ENCODE measurements around the gene CLMN. TPM values are rescaled to one million over a fixed set of nuclear protein-coding genes. Genes with fewer than 3 reads are reported as not detected.

Gene CLMN
- total and polyA plus RNA-seq, 10 of the 15 experiments (the other 5 are each of a cell fraction or from before 2014, with no cell fraction given), result 7.8 to 49.3 (median 18.5) TPM

- RAD21 ChIA-PET (ENCODE audit: unreplicated experiment), result interaction anchor here (1.2 to 1.4 kb wide), 2 partner anchors 29 to 55 kb away, joined by 3 to 6 read pairs; no protein-coding TSS in a partner anchor
- SMC1A ChIA-PET (ENCODE audit: uncharacterized antibody, unreplicated experiment), result interaction anchor here (0.6 to 1.0 kb wide), 5 partner anchors 51 to 226 kb away, joined by 3 to 4 read pairs (median 3); no protein-coding TSS in a partner anchor
- H3K27me3 ChIP-seq (replicated peaks in 1 of 2; ENCODE audit: control insufficient read depth in 2 of 2, insufficient read depth in 2 of 2, low read length in 1 of 2), result no peaks in the 10 kb centered on the region
- no peaks in the 10 kb centered on the region for H3K36me3 ChIP-seq (ENCODE audit: control insufficient read depth in 2 of 2, insufficient read depth in 2 of 2, low read length in 1 of 2)
- no peak overlapping the region for H3K4me3 ChIP-seq
- in situ Hi-C loops (cut with MboI), result no loop called here
- peaks cover 7% of the 10 kb centered on the region for H3K4me1 ChIP-seq (ENCODE audit: control insufficient read depth, insufficient read depth, low read length)
- ATAC-seq (no peak), FAIRE-seq (no peak), DNase-seq (ENCODE audit: low read depth, low spot score) (no peak)
- H3K79me2 ChIP-seq (ENCODE audit: control insufficient read depth, insufficient read depth, low read length), result no peaks in the 10 kb centered on the region; the same call in 1 of the 2 replicates
- H3K27ac ChIP-seq (ENCODE audit: control insufficient read depth, insufficient read depth), result no peak overlapping the region
- H3K9ac ChIP-seq (ENCODE audit: control insufficient read depth, insufficient read depth, low read length), result no peak overlapping the region
- CTCF ChIA-PET, result no interaction called here
- POLR2A ChIA-PET, result no interaction called here
- H3K9me3 ChIP-seq (replicated peaks; ENCODE audit: control insufficient read depth, insufficient read depth, low read length), result no peaks in the 10 kb centered on the region
- BruUV-seq (replicated peaks), result no TSS peak
- TF ChIP-seq TCF3 (IDR thresholded peaks at IDR 0.05; ENCODE audit: borderline replicate concordance, insufficient read depth, low read depth, low read length) (no peak), ZNF274 (IDR thresholded peaks at IDR 0.05; ENCODE audit: insufficient read depth, insufficient read length) (no peak), POU2F2 (IDR thresholded peaks at IDR 0.05; ENCODE audit: borderline replicate concordance, low read depth, low read length) (no peak), ZNF687 (IDR thresholded peaks at IDR 0.05) (no peak), CREM (IDR thresholded peaks at IDR 0.05; ENCODE audit: low read depth) (no peak), SMAD5 (IDR thresholded peaks at IDR 0.05; ENCODE audit: low read depth) (no peak), SIX5 (IDR thresholded peaks at IDR 0.05; ENCODE audit: low read depth, low read length, severe bottlenecking) (no peak), BMI1 (IDR thresholded peaks at IDR 0.05; ENCODE audit: borderline replicate concordance) (no peak), SREBF1 (IDR thresholded peaks at IDR 0.05; ENCODE audit: low read length) (no peak), ZSCAN29 (IDR thresholded peaks at IDR 0.05) (no peak), RAD51 (IDR thresholded peaks at IDR 0.05) (no peak)
- WGBS (ENCODE audit: insufficient coverage, insufficient replicate concordance, low lambda C conversion rate, missing lambda C conversion rate), result 88% methylated on average over 8 of the region's 8 CpGs
- no peak overlapping the region for H2AFZ ChIP-seq (ENCODE audit: control insufficient read depth, low read depth, low read length)
- no peaks in the 10 kb centered on the region for H4K20me1 ChIP-seq (ENCODE audit: control insufficient read depth, insufficient read depth)
- intact Hi-C loops (cut with micrococcal nuclease; ENCODE audit: unreplicated experiment), result loop anchor here (10.0 kb wide), 1 partner anchor 184 kb away; no protein-coding TSS in a partner anchor
- H3K4me2 ChIP-seq (ENCODE audit: control insufficient read depth, insufficient read depth), result no peak overlapping the region
These were observed 1.4 kb upstream of the CLMN start for GRCh38 chr14:95320955-95321600.

Data from GM12878 (cell line).